Stromal cell of bone marrow (primary cell): ENCODE data around the gene CNP.

Source experiments
- DNase-seq: peaks from one replicate; pipeline ENCODE4 v3.0.0-alpha.2; 2012; ENCODE audit warnings: low read depth

The CNP gene

DNA sequence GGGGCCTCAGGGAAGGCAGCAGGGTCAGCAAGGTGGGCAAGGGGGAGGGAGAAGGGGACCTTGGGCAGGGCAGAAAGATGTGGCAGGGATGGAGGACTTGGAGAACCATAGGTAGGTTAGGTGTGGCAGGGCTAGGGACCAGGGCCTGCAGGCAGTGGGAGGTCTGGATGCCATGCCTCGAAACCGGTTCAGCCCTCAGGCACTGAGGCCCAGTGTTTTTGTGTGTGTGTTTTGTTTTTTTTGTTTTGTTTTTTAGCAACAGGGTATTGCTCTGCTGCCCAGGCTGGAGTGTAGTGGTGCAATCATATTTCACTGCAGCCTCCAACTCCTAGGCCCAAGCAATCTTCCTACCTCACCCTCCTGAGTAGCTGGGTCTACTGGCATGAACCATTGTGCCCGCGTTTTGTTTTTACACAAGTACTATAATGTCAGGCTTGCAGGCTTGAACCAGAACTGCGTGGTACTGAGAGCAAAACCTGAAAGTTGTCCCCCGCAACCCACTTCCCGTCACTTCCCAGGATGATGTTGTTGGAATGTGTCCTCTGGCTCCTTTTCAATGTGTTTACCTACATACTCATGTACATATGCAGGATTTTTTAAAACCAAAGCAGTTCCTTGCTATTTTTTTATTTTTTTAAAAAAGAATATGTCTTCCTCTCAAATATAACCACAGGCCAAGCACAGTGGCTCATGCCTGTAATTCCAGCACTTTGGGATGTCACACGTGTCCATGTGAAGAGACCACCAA is 23.8 kb upstream of the CNP start:
- DNase-seq = no peak

DNA sequence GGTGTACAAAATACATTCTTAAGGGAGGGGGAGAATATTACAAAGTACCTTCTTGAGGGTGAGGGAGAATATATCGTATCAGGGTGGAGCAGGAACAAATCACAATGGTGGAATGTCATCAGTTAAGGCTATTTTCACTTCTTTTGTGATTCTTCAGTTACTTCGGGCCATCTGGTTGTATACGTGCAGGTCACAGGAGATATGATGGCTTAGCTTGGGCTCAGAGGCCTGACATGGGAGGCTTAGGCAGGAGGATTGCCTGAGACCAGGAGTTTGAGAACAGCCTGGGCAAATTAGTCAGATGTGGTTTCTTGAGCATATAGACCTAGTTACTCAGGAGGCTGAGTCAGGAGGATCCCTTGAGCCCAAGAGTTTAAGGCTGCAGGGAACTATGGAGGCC is 23.1 kb upstream of the CNP start:
- DNase-seq = no peak

GRCh38 chr17:41944943-41945342 is 21.7 kb upstream of the CNP start:
- no peak for DNase-seq

DNA sequence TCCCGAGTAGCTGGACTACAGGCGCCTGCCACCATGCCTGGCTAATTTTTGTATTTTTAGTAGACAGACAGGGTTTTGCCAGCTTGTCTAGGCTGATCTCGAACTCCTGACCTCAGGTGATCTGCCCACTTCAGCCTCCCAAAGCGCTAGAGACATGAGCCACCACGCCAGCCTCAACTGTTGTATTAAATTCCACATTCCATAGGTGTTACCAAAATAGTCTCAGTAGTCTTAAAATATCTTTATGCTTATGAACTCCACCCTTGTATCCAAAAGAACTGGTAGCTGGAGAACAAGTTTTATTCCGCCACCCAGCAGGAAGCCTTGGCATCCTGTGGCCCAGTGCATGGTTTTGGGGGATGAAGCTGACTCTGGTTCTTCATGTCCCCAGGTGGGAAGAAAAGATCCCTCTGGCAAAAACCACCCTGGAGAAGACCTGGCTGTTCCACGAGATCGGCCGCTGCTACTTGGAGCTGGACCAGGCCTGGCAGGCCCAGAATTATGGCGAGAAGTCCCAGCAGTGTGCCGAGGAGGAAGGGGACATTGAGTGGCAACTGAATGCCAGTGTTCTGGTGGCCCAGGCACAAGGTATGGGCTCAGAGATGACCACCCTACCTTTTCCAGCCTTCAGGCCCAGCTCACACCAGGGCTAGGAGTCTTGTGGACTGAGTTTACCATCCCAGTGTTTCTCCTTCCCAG is 17.7 kb upstream of the CNP start:
- no peak for DNase-seq

DNA sequence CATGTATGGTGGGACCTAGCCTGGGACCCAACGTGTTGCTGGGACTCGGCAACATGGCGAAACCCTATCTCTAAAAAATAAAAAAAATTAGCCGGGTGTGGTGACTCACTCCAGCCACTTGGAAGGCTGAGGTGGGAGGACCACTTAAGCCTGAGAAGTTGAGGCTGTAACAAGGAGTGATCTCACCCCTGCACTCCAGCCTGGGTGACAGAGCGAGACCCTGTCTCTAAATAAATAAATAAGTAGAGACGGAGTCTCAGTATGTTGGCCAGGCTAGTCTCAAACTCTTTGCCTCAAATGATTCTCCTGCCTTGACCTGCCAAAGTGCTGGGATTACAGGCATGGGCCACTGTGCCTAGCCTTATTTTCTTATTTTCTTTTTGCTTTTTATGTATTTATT is 10.1 kb upstream of the CNP start:
- no peak for DNase-seq

GRCh38 chr17:41957031-41957868 is 9.3 kb upstream of the CNP start:
- no peak for DNase-seq

DNA sequence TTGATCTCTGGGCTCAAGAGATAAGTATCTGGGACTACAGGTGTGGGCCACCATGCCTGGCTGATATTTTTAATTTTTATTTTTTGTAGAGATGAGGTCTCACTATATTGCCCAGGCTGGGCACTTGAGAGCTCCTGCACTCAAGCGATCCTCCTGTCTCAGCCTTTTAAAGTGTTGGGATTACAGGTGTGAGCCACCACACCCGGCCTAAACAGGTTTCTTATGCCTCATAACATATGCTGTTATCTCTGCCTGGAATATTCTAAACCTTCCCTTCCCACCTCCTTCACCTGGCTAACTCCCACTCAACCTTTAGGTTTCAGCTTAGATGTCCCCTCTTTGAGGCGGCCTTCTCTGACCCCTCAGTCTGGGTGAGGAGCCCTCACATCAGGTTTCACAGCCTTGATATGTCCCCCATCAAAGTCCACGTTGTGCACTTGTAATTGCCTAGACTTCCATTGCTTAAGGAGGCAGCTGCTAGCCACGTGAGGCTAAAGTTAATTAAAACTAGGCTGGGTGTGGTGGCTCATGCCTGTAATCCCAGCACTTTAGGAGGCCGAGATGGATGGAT is 8.6 kb upstream of the CNP start:
- no peak for DNase-seq

DNA sequence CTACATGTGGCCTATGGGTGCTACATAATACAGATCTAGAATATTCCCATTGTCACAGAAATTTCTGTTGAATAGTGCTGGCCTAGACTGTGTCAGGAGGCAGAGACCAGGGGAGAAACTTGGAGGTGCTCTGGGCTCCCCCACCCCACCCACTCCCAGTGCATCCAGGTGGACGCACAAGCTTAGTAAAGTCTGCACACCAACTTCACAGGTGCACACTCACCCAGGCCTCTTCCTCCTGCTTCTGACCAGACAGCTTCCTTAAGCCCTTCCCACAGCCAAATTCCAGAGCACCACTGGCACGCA is 7.6 kb upstream of the CNP start:
- DNase-seq = no peak

GRCh38 chr17:41959336-41960095 is 7.1 kb upstream of the CNP start:
- peak; percentile 24 for DNase-seq

DNA sequence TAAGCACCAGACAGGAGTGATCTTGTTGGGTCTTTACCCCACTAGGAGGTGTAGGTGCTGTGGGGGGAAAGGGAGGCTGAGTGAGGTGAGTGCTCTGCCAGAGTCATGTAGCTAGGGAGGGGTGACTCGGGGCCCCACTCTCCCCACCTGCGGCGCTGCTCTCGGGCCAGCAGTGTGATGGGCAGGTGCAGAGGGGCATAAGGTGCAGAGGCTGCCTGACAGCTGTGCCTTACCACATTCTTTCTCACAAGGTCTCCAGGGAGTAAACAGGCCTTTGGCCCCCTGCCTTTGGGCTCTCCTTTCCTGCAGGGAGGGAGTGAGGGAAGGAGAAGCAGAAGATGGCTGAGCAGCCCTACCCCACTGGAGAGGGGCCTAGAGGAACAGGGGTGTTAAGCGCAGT is 4.5 kb upstream of the CNP start:
- no peak for DNase-seq

DNA sequence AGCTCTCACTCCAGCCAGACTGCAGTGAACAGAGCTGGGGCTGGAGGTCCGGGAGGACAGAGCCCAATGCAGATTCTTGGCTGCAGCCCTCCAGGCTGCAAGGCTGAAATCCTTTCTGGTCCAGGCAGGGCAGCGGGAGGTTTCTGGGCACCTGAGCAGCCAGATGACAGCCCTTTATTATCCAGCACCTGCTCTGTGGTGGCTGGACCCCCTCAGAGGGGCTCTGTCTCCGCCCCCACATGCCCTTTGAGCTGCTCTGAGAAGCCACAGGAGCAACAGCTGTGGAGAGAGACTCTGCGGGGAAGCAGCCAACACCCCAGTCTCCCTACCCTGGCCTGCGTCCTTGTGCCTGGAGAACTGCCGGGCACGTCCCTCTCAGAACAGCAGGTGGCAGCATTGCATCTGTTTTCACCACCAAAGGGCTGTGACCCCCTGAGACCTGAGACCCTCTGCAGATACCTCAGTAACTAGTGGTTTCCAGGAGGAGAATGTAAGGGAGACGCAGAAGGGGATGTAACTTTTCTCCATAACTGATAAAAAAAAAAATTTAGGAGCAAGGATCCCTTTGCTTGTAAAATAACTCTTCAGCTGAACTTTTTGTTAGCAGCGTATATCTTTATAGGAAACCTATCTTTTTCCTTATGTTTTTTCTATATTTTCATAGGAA is 3.7 kb upstream of the CNP start:
- DNase-seq = peak; percentile 26

GRCh38 chr17:41965694-41966462 is 717 bp upstream of the CNP start:
- DNase-seq = peak; percentile 18

DNA sequence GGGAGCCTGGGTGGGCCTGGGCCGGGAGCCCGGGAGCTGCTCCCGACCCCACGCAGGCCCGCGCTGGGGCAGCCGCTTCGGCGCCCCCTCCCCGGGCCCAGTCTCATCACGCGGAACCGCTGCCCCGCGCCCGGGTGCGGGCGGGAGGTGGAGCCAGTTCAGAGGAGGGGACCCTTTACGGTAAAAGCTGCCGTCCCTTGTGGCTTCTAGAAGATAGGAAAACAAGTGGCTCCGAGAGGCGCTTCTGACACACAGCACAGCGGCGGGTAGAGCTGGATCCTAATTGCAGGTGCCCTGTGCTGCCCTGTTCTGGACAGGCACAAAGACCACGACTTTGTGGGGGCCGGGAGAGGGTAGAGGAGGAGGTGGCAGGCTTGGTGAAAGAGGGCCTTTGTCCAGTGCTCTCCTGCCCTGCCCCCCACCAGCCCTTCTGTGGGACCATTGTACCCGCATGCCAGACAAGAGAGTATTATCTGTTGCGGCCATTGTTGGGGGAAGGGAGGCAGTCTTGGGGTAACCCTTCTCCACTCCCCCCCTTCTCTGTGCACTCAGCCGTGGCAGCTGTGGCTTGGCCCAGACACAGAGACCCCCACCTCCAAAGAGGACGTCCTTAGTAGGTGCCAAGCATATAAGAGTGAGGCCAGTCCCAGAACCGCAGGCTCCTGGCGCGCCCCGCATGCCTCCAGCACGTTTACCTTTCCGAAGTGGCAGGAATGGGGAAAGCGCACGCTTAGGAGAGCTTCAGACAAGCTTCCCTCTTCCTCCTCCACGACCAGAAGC is 736 bp downstream of the CNP start:
- no peak for DNase-seq

- no peak for DNase-seq
Observed at GRCh38 chr17:41967921-41968578, 1.5 kb downstream of the CNP start.

- DNase-seq = no peak
Observed at GRCh38 chr17:41968676-41969075, 2.1 kb downstream of the CNP start.

GRCh38 chr17:41970901-41971331 is 4.3 kb downstream of the CNP start:
- no peak for DNase-seq

GRCh38 chr17:41971721-41972523 is 5.3 kb downstream of the CNP start:
- no peak for DNase-seq
